Activated B cell treated with CpG ODN at 0.5 μM for 24 hours (primary cell): ENCODE measurements around the gene ASXL3. TPM values are rescaled to one million over a fixed set of nuclear protein-coding genes. Genes with fewer than 3 reads are reported as not detected.

Source experiments
- ATAC-seq: fragments of 200-7000 bp; cut with Tn5 transposase; one replicate; pipeline ENCODE4 v1.10.0; 2021; ENCODE audit warnings: low read depth, mild to moderate bottlenecking, moderate library complexity
- CTCF ChIA-PET: fragments of 350-600 bp; sonication (Branson Sonifier 250); formaldehyde crosslinking; loops from one replicate; lab custom pipeline; 2021; ENCODE audit warnings: antibody characterized with exemption; lab: Charles Lee
- POLR2A ChIA-PET: fragments of 350-600 bp; sonication (Branson Sonifier 250); formaldehyde crosslinking; loops from one replicate; lab custom pipeline; 2021; ENCODE audit warnings: antibody characterized with exemption; lab: Charles Lee
- DNase-seq: peaks from one replicate; pipeline ENCODE4 v3.0.0; 2022
- H3K27ac Mint-ChIP-seq: one replicate; pipeline ENCODE4 v1.8.0; 2020; ENCODE audit warnings: mixed read lengths
- H3K27me3 Mint-ChIP-seq: one replicate; pipeline ENCODE4 v1.8.0; 2021; ENCODE audit warnings: mixed read lengths
- H3K36me3 Mint-ChIP-seq: one replicate; pipeline ENCODE4 v1.8.0; 2021; ENCODE audit warnings: low read depth, mixed read lengths
- H3K4me1 Mint-ChIP-seq: one replicate; pipeline ENCODE4 v1.8.0; 2021; ENCODE audit warnings: mixed read lengths
- H3K4me3 Mint-ChIP-seq: one replicate; pipeline ENCODE4 v1.8.0; 2020; ENCODE audit warnings: mild to moderate bottlenecking, mixed read lengths
- H3K9me3 Mint-ChIP-seq: one replicate; pipeline ENCODE4 v1.8.0; 2020; ENCODE audit warnings: mixed read lengths
- intact Hi-C: fragments of 100-400 bp; cut with micrococcal nuclease; formaldehyde crosslinking; loops from one replicate; pipeline ENCODE4 v1.15.1; 2024
- total RNA-seq: library from RNA; stranded (reverse); gene quantifications from 2 replicates; pipeline ENCODE4 v1.2.3, GENCODE V29; 2022
- TF ChIP-seq, protein P1 (sequence below): fragments of 200-600 bp; IDR thresholded peaks from one replicate; pipeline ENCODE4 v1.8.0; 2022; ENCODE audit warnings: antibody characterized with exemption, mild to moderate bottlenecking

Gene ASXL3
- total RNA-seq, 1 donor from 2014 or later = not detected

DNA sequence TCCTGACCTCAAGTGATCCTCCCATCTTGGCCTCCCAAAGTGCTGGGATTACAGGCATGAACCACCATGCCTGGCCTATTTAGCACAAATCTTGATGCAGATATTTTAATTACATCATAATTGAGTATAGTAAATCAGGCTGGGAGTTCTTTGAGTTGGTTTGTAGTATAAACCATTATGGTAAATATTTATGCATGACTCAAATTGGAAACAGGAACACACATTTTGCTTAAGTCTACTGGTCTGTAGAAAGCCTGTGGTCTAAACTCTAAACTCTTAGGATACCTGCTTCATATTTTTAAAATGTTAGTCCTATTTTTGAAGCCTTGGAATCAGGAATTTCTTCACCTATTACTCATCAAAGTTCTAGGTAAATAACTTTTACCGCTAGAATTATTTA is 16.8 kb downstream of the ASXL3 start:
- Mint-ChIP-seq H3K4me1 (no peaks in the 10 kb centered on the region), H3K9me3 (no peaks in the 10 kb centered on the region), H3K27ac (no peak overlapping the region), H3K27me3 (no peaks in the 10 kb centered on the region), H3K36me3 (no peaks in the 10 kb centered on the region), H3K4me3 (no peak overlapping the region)
- ChIA-PET POLR2A (no interaction called here), CTCF (no interaction called here)
- no peak for ATAC-seq
- no peak for DNase-seq
- TF ChIP-seq, protein P1, sequence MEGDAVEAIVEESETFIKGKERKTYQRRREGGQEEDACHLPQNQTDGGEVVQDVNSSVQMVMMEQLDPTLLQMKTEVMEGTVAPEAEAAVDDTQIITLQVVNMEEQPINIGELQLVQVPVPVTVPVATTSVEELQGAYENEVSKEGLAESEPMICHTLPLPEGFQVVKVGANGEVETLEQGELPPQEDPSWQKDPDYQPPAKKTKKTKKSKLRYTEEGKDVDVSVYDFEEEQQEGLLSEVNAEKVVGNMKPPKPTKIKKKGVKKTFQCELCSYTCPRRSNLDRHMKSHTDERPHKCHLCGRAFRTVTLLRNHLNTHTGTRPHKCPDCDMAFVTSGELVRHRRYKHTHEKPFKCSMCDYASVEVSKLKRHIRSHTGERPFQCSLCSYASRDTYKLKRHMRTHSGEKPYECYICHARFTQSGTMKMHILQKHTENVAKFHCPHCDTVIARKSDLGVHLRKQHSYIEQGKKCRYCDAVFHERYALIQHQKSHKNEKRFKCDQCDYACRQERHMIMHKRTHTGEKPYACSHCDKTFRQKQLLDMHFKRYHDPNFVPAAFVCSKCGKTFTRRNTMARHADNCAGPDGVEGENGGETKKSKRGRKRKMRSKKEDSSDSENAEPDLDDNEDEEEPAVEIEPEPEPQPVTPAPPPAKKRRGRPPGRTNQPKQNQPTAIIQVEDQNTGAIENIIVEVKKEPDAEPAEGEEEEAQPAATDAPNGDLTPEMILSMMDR = no peak
- intact Hi-C loops = no loop called here

DNA sequence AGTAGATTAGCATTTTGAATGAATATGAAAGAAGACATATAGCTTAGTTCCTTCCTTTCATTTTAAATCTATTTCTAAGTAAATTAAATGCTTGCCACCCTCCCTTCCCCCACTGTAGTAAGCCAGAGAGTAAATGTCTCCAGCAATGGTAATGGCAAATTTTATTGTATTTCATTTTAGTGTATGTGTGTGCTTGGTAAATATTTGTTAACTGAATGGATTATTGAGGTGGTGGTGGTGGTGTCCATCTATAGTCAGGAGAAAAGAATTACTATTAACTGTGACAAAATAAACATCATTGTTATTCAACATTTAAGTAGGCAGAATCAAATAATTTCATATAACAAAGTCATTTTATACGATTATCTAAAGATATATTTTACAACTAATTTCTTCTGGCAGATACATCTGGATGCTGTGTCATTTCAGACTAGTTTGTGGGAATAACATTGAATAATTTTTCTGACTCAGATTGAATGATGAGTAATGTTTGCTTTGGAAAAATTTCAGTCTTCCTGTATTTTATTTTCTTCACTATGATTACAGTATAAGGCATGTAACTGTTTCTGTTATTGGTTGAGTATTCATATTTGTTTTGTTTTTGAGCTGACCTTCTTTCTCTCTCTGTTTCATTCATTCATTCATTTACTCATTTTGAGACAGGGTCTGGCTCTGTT is 18.3 kb downstream of the ASXL3 start:
- Mint-ChIP-seq H3K4me1 (no peaks in the 10 kb centered on the region), H3K9me3 (no peaks in the 10 kb centered on the region), H3K36me3 (no peaks in the 10 kb centered on the region), H3K27ac (no peak overlapping the region), H3K4me3 (no peak overlapping the region), H3K27me3 (no peaks in the 10 kb centered on the region)
- ATAC-seq (no peak), DNase-seq (no peak)
- ChIA-PET POLR2A (no interaction called here), CTCF (no interaction called here)
- intact Hi-C loops = no loop called here
- TF ChIP-seq, protein P1 = no peak

DNA sequence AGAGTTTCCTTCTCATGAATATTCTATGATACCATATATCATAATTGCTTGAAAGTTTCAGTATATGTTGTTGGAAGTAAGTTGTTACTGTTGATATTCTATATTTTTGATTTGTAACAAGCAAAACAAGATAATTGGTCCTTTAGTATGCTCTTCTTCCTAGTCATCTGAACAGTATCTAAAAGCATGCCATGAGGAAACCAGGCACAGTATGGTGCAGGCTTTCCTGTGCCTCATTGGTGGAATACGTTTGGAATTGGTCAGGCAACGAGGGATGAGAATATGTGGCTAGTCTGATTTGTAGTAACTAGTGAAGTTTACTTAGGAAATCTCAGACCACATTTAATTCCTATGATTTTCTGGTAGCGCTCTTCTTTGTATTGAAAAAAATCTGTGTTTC is 22.8 kb downstream of the ASXL3 start:
- Mint-ChIP-seq H3K4me3 (no peak overlapping the region), H3K4me1 (no peaks in the 10 kb centered on the region), H3K36me3 (no peaks in the 10 kb centered on the region), H3K27ac (no peak overlapping the region), H3K9me3 (no peaks in the 10 kb centered on the region), H3K27me3 (no peaks in the 10 kb centered on the region)
- ATAC-seq (no peak), DNase-seq (no peak)
- TF ChIP-seq, protein P1 = no peak
- ChIA-PET CTCF (no interaction called here), POLR2A (no interaction called here)
- intact Hi-C loops = no loop called here

DNA sequence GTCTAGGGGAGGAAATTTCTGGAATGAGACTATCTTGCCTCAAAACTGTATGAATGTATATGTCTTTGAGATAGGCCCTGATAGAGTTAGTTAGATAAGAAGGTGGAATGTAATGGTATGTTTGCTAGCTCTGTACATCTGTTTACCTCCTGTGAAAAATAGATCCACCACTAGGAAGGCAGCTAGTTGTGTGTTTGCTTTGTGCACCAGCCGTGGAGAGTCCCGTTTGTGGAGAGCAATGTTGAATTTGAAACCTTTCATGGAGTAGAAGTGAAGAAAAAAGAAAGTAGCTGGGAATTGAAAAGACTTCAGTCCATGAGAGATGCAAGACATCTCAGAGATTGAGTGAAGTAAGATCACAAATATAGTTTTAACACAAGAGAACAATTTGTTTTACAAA is 25.4 kb downstream of the ASXL3 start:
- POLR2A ChIA-PET = no interaction called here
- Mint-ChIP-seq H3K4me1 (no peaks in the 10 kb centered on the region), H3K4me3 (no peak overlapping the region), H3K36me3 (no peaks in the 10 kb centered on the region), H3K27ac (no peak overlapping the region), H3K27me3 (no peaks in the 10 kb centered on the region), H3K9me3 (no peaks in the 10 kb centered on the region)
- CTCF ChIA-PET = no interaction called here
- DNase-seq (no peak), ATAC-seq (no peak)
- intact Hi-C loops = no loop called here
- TF ChIP-seq, protein P1 = no peak

DNA sequence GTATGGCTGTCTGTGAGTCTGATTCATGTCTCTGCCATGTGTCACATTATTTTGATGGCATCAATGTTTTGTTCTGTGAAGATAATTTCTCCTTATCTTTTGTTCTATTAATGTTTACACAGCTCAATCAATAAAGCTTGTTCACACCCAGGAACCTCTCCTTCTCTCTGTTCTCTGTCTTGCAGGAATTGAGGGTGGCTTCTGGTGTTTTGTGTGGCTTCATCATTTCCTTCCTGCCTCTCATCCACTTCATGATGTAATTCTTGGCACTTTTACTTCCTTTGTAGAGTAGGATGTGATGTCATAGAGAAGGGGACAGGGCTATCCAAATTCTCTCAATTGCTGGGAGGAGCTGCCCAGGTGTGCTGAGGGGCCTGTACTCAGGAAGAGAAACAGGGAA is 27.2 kb downstream of the ASXL3 start:
- no peak overlapping the region for H3K27ac Mint-ChIP-seq
- H3K36me3 Mint-ChIP-seq = no peaks in the 10 kb centered on the region

More for the DNA sequence above, 27.2 kb downstream of the ASXL3 start:
- H3K27me3 Mint-ChIP-seq = no peaks in the 10 kb centered on the region
- intact Hi-C loops = no loop called here
- DNase-seq (no peak), ATAC-seq (no peak)
- ChIA-PET CTCF (no interaction called here), POLR2A (no interaction called here)
- no peaks in the 10 kb centered on the region for H3K4me1 Mint-ChIP-seq
- H3K9me3 Mint-ChIP-seq = no peaks in the 10 kb centered on the region
- TF ChIP-seq, protein P1 = no peak
- H3K4me3 Mint-ChIP-seq = no peak overlapping the region
